Measurements from ENCODE around the gene ODAD2. TPM values are rescaled to one million over a fixed set of nuclear protein-coding genes. Genes with fewer than 3 reads are reported as not detected.

The ODAD2 gene
- total RNA-seq, 4 donors from 2014 or later: not detected

- no peak for TF ChIP-seq CTCF (IDR thresholded peaks at IDR 0.05; ENCODE audit: low read depth)
Observed at GRCh38 chr10:28020080-28020860, 21.4 kb upstream of the ODAD2 start.

GRCh38 chr10:28014651-28015050 lies 15.8 kb upstream of the ODAD2 start:
- no peak for TF ChIP-seq CTCF (IDR thresholded peaks at IDR 0.05; ENCODE audit: low read depth)

DNA sequence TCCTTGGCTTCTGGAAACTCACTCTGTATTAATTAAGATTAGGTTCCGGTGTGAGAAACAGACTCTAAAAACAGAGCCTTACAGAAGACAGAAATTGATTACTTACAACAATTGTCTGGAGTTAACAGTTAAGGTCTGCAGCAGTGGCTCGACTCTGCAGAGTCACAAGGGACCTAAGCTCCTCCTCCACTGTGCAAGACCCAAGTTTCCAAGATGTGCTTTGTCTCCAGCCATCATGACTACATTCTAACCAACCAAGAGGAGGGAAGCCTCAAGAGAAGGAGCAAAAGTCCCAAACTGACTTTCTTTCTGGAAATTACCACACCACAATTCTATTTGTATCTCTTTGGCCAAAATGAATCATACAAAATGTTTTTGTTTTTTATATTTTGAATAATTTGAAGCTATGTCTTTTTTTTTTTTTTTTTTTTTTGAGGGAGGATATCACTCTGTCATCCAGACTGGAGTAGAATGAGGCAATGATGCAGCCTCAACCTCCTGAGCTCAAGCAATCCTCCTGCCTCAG lies 14.2 kb upstream of the ODAD2 start:
- TF ChIP-seq CTCF (IDR thresholded peaks at IDR 0.05; ENCODE audit: low read depth): no peak

DNA sequence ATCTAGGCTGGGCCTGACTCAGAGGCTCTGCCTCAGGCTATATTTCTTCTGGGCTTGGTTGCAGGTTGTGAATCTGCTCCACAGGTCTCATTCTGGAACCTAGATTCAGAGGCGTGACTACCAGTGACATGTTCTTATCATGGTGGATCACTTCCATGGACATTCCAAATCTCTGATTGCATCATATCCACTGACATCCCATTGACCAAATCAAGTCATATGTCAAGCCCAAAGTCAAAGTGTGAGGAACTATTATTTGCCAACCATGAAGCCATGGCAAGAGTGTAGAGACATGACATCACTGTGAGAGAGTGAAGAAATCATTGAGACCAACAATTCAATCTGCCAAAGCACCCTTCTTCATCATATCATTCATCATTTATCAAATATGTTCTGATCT lies 11.9 kb upstream of the ODAD2 start:
- no peak for TF ChIP-seq CTCF (IDR thresholded peaks at IDR 0.05; ENCODE audit: low read depth)

GRCh38 chr10:28008054-28008453 lies 9.2 kb upstream of the ODAD2 start:
- TF ChIP-seq CTCF (IDR thresholded peaks at IDR 0.05; ENCODE audit: low read depth): no peak

- TF ChIP-seq CTCF (IDR thresholded peaks at IDR 0.05; ENCODE audit: low read depth): no peak
Observed at GRCh38 chr10:28001353-28001752, 2.5 kb upstream of the ODAD2 start.

GRCh38 chr10:27998178-27998953 lies 513 bp downstream of the ODAD2 start:
- TF ChIP-seq CTCF (IDR thresholded peaks at IDR 0.05; ENCODE audit: low read depth): no peak
